Amniotic epithelial cell (primary cell): Measurements from ENCODE around the gene FBN3.

Source experiments
- DNase-seq: peaks from one replicate; pipeline ENCODE4 v3.0.0-alpha.2; 2010; ENCODE audit warnings: low read depth

The FBN3 gene

DNA sequence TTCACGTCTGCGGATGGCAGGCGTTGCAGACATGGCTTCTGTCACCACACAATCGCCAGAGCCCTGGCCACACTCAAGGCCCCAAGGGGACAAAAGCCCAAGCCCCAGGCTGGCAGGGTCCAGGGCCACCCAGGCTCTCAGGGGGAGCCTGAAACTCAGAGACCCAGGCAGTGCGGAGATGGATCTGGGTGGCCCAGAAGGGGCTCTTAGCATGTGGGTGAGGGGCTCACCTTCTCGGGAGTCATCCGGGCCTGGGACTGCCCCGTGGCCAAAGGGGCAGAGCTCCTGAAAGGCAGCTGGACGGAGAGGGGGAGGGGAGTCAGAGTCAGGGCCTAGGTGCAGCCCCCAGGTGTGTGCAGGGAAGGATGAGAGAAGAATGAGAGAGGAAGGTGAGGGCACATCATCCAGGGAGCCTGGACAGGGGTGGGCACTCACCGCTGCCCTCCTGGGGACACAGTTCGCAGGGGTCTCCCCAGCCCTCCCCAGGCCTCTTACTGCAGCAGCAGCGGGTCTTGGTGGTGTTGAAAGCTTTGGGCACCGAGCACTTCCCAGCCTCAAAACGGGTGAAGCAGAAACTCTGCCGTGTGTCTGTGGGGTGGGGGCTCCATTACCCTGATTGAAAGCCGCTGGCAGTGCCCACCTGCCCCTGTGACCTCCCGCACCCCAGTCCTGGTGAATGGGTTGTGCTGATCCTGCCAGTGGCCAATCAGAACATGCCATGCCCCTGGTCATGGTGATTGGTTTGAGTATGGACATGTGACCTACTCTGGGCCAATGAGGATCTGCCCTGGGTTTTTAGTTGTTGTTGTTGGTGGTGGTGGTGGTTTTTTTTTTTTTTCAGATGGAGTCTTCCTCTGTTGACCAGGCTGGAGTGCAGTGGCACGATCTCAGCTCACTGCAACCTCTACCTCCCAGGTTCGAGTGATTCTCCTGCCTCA is 59.5 kb downstream of the FBN3 start:
- no peak for DNase-seq

DNA sequence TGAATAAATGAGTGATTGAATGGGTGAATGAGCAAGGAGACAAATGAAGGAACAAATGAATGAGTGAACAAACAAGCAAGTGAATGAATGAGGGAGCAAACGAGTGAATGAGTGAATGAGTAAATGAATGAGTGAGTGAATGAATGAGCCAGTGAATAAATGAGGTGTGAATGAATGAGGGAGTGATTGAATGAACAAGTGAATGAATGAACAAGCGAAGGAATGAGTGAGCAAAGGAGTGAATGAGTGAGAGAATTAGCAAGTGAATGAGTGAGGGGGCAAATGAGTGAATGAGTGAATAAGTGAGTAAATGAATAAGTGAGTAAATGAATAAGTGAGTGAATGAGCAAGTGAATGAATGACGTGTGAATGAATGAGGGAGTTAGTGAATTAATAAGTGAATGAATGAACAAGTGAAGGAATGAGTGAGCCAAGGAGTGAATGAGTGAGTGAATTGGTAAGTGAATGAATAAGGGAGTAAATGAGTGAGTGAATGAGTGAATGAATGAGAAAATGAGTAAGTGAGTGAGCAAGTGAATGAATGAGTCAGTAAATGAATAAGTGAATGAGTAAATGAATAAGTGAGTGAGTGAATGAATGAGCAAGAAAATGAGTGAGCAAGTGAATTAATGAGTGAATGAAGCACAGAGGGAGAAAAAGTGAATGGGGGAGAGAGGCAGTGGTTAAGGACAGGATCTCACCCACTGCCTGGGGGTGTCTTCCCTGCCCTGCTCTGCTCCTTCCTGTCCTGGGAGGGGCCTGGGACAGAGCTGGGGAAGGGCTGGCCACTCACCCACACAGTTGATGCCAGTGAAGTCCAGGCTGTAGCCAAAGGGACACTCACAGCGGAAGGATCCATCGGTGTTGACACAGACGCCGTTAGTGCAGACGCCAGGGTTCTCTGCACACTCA is 60.4 kb downstream of the FBN3 start:
- DNase-seq: no peak

DNA sequence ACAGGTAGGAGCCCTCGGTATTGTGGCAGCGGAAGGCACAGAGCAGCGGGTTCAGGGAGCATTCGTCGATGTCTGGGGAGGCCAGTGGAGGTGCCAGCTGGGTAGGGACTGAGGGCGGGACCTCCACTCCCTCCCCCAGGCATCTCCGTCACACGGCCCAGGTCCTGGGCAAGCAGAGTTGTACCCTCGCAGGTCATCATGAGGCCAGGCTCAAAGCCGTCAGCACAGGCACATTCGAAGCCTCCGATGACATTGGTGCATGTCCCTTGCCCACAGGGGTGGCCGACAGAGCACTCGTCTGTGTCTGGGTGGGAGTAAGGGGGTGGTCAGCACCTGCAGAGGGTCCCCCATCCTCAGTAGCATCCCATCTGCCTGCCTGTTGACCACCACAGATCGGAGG is 61.5 kb downstream of the FBN3 start:
- DNase-seq: no peak

GRCh38 chr19:8086849-8087248 is 62.5 kb downstream of the FBN3 start:
- DNase-seq: no peak

DNA sequence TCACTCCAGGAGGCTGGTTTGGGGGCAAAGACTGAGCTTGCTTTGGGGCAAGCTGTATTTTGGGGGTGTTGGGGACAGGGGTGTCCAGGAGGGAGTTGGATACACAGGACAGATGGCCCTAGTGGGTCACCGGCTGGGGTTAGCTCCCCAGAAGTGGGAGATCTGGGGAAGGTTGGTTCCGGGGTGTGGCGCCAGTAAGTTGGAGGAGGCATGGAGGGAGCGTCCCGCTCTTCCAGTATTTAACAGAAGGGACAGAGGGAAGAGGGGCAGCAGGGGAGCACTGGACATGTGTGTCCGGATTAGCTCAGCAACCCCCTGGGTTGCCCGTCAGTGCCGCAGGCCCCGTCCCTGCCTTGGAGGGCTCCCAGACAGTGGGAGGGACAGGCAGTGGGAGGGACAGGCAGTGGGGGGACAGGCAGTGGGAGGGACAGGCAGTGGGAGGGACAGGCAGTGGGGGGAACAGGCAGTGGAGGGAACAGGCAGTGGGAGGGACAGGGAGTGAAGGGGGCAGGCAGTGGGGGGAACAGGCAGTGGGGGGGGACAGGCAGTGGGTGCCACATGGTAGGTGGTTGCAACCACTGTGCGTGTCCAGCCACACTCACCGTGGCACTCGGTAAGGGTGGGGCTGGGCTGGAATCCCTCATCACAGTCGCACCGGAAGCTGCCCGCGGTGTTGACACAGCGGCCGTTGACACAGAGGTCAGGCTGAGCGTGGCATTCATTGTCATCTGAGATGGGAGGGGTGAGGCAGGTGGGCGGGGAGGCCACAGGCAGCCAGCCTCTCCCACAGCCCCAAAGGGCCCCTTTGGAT is 63.6 kb downstream of the FBN3 start:
- no peak for DNase-seq

- DNase-seq: no peak
Measured at GRCh38 chr19:8084152-8084551, 65.2 kb downstream of the FBN3 start.

GRCh38 chr19:8083141-8083540 is 66.3 kb downstream of the FBN3 start:
- no peak for DNase-seq

GRCh38 chr19:8081569-8082550 is 67.5 kb downstream of the FBN3 start:
- DNase-seq: peak; percentile 45

GRCh38 chr19:8080832-8081231 is 68.6 kb downstream of the FBN3 start:
- DNase-seq: no peak

DNA sequence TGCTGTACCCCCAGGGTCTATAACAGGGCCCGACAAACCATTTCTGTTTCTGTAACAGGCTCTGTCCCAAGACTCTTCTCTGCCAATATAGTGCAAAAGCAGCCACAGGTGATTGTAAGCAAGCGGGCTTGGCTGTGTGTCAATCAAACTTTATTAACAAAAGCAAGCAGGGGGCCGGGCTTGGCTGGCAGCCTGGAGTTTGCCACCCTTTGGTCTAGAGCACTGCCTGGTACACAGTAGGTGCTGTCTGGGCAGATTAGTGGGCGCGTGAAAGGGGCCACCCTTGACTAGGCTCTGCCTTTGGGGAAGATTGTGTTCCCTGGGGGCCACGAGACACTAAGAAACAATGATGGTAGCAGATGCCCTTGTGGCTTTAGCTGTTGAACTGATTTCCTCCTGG is 69.4 kb downstream of the FBN3 start:
- DNase-seq: no peak

DNA sequence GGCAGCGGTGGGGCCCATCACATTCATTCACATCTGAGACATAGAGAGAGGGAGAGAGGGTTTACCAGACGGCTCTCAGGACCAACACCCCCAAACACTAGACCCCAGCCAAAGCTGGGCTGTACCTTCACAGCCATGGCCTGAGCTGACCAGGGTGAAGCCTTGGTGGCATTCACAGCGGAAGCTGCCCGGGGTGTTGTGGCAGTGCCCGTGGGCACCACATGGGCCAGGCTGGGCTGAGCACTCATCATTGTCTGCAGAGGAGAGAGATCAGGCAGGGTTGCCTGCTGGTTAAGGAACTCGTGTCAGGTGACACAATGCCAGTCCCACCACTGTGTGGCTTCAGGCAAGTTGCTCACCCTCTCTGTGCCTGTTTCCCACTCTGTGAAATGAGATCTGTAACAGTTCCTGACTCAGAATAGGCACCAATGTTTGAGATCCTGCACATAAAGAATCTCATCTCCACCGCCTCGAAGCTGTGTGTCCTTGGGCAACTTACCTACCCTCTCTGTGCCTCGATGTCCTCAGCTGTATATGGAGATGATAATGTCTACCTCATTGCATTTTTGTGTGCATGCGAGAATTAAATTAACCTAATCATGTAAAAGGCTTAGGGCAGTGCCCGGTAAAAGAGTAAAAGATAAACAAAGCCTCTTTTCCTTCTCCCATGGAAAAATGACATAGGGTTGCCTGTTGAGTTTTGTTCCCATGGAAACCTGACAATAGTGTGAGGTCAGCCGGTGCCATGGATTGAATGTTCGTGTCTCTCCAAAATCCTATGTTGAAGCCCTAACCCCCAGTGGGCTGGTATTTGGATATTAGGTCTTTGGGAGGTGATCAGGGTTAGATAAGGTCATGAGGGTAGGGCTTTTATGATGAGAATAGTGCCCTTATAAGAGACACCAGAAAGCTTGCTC is 74.0 kb downstream of the FBN3 start:
- no peak for DNase-seq

DNA sequence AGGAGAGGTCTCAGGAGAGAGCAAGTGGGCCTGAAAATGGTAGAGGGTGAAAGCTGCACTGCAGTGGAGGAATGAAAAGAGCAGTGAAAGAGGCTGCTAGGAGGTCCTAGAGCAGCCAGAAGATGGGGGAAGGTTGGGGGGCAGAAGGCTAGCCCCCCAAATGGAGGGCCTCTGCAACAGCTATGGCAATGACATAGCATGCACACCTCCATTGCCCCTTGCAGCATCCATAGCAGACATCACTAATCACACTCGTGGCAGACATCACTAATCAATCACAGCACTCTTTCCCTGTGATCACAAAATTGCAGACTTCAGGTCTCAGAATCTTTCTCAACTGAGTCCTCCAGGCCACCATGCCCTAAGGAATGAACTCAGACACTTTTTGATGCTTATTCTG is 74.9 kb downstream of the FBN3 start:
- no peak for DNase-seq

- no peak for DNase-seq
Measured at GRCh38 chr19:8071912-8072311, 77.5 kb downstream of the FBN3 start.

DNA sequence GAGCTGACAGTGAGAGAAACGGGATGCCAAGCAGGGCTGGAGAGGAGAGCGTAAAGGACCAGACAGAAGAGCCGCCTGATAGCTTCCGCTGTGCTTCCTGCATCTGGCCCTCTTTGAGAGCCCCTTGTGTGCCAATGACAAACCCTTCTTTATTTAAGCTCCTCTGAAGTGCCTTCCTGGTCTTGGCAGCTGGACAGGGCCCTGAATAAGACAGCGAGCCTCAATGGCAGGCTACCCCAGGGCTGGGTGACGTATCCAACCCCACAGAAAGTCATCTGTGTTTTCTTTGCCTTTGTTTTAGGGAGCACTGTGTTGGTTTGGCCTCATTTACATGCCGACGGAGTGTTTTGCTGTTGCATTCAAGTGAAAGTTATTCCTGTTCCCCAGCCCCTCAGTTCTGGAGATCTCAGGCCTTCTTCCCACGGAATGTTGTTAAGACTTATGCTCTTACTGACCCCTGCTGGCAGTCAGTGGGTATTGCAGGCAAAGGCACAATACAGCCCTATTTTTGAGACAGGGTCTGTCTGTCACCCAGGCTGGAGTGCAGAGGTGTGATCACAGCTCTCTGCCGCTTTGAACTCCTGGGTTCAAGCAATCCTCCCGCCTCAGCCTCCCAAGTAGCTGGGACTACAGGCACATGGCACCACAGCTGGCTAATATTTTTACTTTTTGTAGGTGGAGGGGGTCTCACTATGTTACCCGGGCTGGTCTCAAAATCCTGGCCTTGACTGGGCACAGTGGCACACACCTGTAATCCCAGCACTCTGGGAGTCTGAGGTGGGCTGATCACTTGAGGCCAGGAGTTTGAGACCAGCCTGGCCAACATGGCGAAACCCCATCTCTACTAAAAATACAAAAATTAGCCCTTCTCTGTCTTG is 80.1 kb downstream of the FBN3 start:
- DNase-seq: no peak

DNA sequence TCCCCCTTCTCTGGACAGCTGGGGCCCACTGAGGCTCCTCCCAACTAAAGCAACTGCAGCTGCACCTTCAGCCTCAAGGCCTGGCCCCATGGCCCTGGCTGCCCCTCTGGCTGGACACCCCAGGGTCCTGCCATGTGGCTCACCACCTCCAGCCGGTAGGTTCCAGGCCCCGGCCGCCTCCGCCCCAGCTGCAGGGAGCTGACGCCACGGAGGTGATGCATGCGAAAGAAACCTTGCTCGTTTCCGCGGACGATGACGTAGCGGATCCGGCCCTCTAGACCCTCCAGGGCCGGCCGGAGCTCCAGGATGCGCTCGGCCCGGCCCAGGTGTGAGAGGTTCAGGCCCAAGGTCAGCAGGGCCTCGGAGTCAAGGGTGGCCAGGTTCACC is 83.5 kb downstream of the FBN3 start:
- DNase-seq: no peak

- DNase-seq: peak; percentile 24
Measured at GRCh38 chr19:8064911-8065874, 84.2 kb downstream of the FBN3 start.

GRCh38 chr19:8057545-8058270 is 91.7 kb downstream of the FBN3 start:
- no peak for DNase-seq
